Liver (tissue), 3 donors: Measurements from ENCODE around the gene C1QTNF12.

Source experiments
- CTCF ChIP-seq: fragments of 150-350 bp; IDR thresholded peaks from 2 replicates; pipeline ENCODE4 v1.5.1; 2017; ENCODE audit warnings: improper control_type of control experiment, low read depth, low read length; ENCODE audit not compliant: missing input control
- NR2F2 ChIP-seq: IDR thresholded peaks from 2 replicates; pipeline ENCODE4 v1.6.1; 2016; ENCODE audit warnings: antibody characterized with exemption
- REST ChIP-seq: IDR thresholded peaks from 2 replicates; pipeline ENCODE4 v1.6.1; 2016; ENCODE audit warnings: antibody characterized with exemption, mild to moderate bottlenecking
- YY1 ChIP-seq: IDR thresholded peaks from 2 replicates; pipeline ENCODE4 v1.6.1; 2016; ENCODE audit warnings: antibody characterized with exemption, mild to moderate bottlenecking
- ZBTB33 ChIP-seq: IDR thresholded peaks from 2 replicates; pipeline ENCODE4 v1.6.1; 2016; ENCODE audit warnings: antibody characterized with exemption
- TF ChIP-seq, protein P1 (sequence below): IDR thresholded peaks from 2 replicates; pipeline ENCODE4 v1.6.1; 2016; ENCODE audit warnings: antibody characterized with exemption
- donor health status: healthy.
- donor health status: healthy.

DNA sequence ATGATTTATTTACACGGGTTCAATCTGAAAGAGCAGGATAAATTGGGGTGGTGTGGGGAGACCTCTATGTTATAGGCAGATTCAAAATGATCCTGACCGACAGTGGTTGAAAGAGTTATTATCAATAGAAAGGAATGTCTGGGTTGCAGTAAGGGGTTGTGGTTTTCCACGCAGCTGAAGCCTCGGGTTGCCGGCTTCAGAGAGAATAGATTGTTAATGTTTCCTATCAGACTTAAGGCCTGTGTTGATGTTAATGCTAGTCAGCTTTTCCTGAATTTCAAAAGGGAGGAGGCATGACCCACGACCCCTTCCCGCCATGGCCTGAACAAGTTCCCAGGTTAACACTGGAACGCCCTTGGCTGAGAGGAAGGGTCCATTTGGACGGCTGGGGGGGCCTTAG is 29.3 kb upstream of the C1QTNF12 start:
- TF ChIP-seq CTCF (no peak), REST (no peak), ZBTB33 (no peak), NR2F2 (no peak), YY1 (no peak)
- TF ChIP-seq, protein P1, sequence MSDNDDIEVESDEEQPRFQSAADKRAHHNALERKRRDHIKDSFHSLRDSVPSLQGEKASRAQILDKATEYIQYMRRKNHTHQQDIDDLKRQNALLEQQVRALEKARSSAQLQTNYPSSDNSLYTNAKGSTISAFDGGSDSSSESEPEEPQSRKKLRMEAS: no peak
